ENCODE data around the gene DYDC2. TPM values are rescaled to one million over a fixed set of nuclear protein-coding genes. Genes with fewer than 3 reads are reported as not detected.

DYDC2 gene
- total RNA-seq, 2 donors from 2014 or later, result not detected

GRCh38 chr10:80382989-80383388 is 26.4 kb downstream of the DYDC2 start:
- H3K27me3 Mint-ChIP-seq (ENCODE audit: low read depth), result no peaks in the 10 kb centered on the region
- peaks cover 18% of the 10 kb centered on the region for H3K4me1 Mint-ChIP-seq (ENCODE audit: low read depth)
- H3K4me3 Mint-ChIP-seq, result peak overlapping the region; percentile 14 to 29
- DNase-seq, result peak; percentile 30 to 41
- H3K27ac Mint-ChIP-seq, result no peak overlapping the region
- peak; percentile 37 to 50 for ATAC-seq (replicated peaks in 1 of 2)
- H3K36me3 Mint-ChIP-seq (ENCODE audit: insufficient read depth in 2 of 2), result no peaks in the 10 kb centered on the region
- no peaks in the 10 kb centered on the region for H3K9me3 Mint-ChIP-seq

- H3K27me3 Mint-ChIP-seq (ENCODE audit: low read depth), result peaks cover 7% of the 10 kb centered on the region
- H3K27ac Mint-ChIP-seq, result no peak overlapping the region
- DNase-seq (no peak), ATAC-seq (replicated peaks in 1 of 2) (no peak)
- H3K4me1 Mint-ChIP-seq (ENCODE audit: low read depth), result no peaks in the 10 kb centered on the region
- no peaks in the 10 kb centered on the region for H3K36me3 Mint-ChIP-seq (ENCODE audit: insufficient read depth in 2 of 2)
- H3K9me3 Mint-ChIP-seq, result no peaks in the 10 kb centered on the region
- no peak overlapping the region for H3K4me3 Mint-ChIP-seq
Measured at GRCh38 chr10:80390740-80391139, 34.2 kb downstream of the DYDC2 start.

GRCh38 chr10:80392250-80392649 is 35.7 kb downstream of the DYDC2 start:
- no peaks in the 10 kb centered on the region for H3K4me1 Mint-ChIP-seq (ENCODE audit: low read depth)
- H3K27ac Mint-ChIP-seq, result no peak overlapping the region
- no peak for ATAC-seq (replicated peaks in 1 of 2)
- peaks cover 7% of the 10 kb centered on the region for H3K27me3 Mint-ChIP-seq (ENCODE audit: low read depth)
- H3K9me3 Mint-ChIP-seq, result no peaks in the 10 kb centered on the region
- DNase-seq, result no peak
- H3K4me3 Mint-ChIP-seq, result no peak overlapping the region
- H3K36me3 Mint-ChIP-seq (ENCODE audit: insufficient read depth in 2 of 2), result no peaks in the 10 kb centered on the region

GRCh38 chr10:80394358-80394916 is 37.9 kb downstream of the DYDC2 start:
- no peak overlapping the region for H3K4me3 Mint-ChIP-seq
- peaks cover 7% of the 10 kb centered on the region for H3K27me3 Mint-ChIP-seq (ENCODE audit: low read depth)
- H3K27ac Mint-ChIP-seq, result no peak overlapping the region
- H3K36me3 Mint-ChIP-seq (ENCODE audit: insufficient read depth in 2 of 2), result no peaks in the 10 kb centered on the region
- no peaks in the 10 kb centered on the region for H3K4me1 Mint-ChIP-seq (ENCODE audit: low read depth)
- DNase-seq (no peak), ATAC-seq (replicated peaks in 1 of 2) (no peak)
- H3K9me3 Mint-ChIP-seq, result no peaks in the 10 kb centered on the region

GRCh38 chr10:80397014-80397413 is 40.4 kb downstream of the DYDC2 start:
- Mint-ChIP-seq H3K9me3 (no peaks in the 10 kb centered on the region), H3K27ac (no peak overlapping the region)
- ATAC-seq (replicated peaks in 1 of 2), result no peak

GRCh38 chr10:80400136-80400804 is 43.7 kb downstream of the DYDC2 start:
- Mint-ChIP-seq H3K27me3 (ENCODE audit: low read depth) (no peaks in the 10 kb centered on the region), H3K4me3 (no peak overlapping the region), H3K4me1 (ENCODE audit: low read depth) (no peaks in the 10 kb centered on the region), H3K36me3 (ENCODE audit: insufficient read depth in 2 of 2) (no peaks in the 10 kb centered on the region), H3K9me3 (no peaks in the 10 kb centered on the region), H3K27ac (no peak overlapping the region)
- DNase-seq (no peak), ATAC-seq (replicated peaks in 1 of 2) (no peak)

More at GRCh38 chr10:80397014-80397413, 40.4 kb downstream of the DYDC2 start:
- Mint-ChIP-seq H3K4me1 (ENCODE audit: low read depth) (no peaks in the 10 kb centered on the region), H3K4me3 (no peak overlapping the region), H3K27me3 (ENCODE audit: low read depth) (peaks cover 7% of the 10 kb centered on the region), H3K36me3 (ENCODE audit: insufficient read depth in 2 of 2) (no peaks in the 10 kb centered on the region)
- DNase-seq, result no peak

- no peak for ATAC-seq (replicated peaks in 1 of 2)
- Mint-ChIP-seq H3K4me3 (no peak overlapping the region), H3K27me3 (ENCODE audit: low read depth) (peaks cover 6% of the 10 kb centered on the region), H3K36me3 (ENCODE audit: insufficient read depth in 2 of 2) (no peaks in the 10 kb centered on the region), H3K27ac (no peak overlapping the region), H3K4me1 (ENCODE audit: low read depth) (peaks cover 17% of the 10 kb centered on the region), H3K9me3 (no peaks in the 10 kb centered on the region)
- DNase-seq, result no peak
Measured at GRCh38 chr10:80405035-80405434, 48.5 kb downstream of the DYDC2 start.

GRCh38 chr10:80405626-80406025 is 49.0 kb downstream of the DYDC2 start:
- ATAC-seq (replicated peaks in 1 of 2) (no peak), DNase-seq (no peak)
- no peak overlapping the region for H3K4me3 Mint-ChIP-seq
- H3K27ac Mint-ChIP-seq, result no peak overlapping the region
- no peaks in the 10 kb centered on the region for H3K36me3 Mint-ChIP-seq (ENCODE audit: insufficient read depth in 2 of 2)
- peaks cover 22% of the 10 kb centered on the region for H3K4me1 Mint-ChIP-seq (ENCODE audit: low read depth)
- no peaks in the 10 kb centered on the region for H3K9me3 Mint-ChIP-seq
- H3K27me3 Mint-ChIP-seq (ENCODE audit: low read depth), result peaks cover 6% of the 10 kb centered on the region

- H3K27ac Mint-ChIP-seq, result no peak overlapping the region
- H3K36me3 Mint-ChIP-seq (ENCODE audit: insufficient read depth in 2 of 2), result no peaks in the 10 kb centered on the region
- no peaks in the 10 kb centered on the region for H3K9me3 Mint-ChIP-seq
- ATAC-seq (replicated peaks in 1 of 2) (no peak), DNase-seq (no peak)
- H3K4me3 Mint-ChIP-seq, result no peak overlapping the region
- peaks cover 6% of the 10 kb centered on the region for H3K27me3 Mint-ChIP-seq (ENCODE audit: low read depth)
- peaks cover 28% of the 10 kb centered on the region for H3K4me1 Mint-ChIP-seq (ENCODE audit: low read depth)
Measured at GRCh38 chr10:80406204-80406603, 49.6 kb downstream of the DYDC2 start.

GRCh38 chr10:80407812-80408241 is 51.2 kb downstream of the DYDC2 start:
- peak overlapping the region; percentile 86 to 99 for H3K4me3 Mint-ChIP-seq
- DNase-seq (peak; percentile 56 to 70), ATAC-seq (replicated peaks in 1 of 2) (peak; percentile 76)
- no peaks in the 10 kb centered on the region for H3K9me3 Mint-ChIP-seq
- peaks cover 42% of the 10 kb centered on the region for H3K4me1 Mint-ChIP-seq (ENCODE audit: low read depth)
- H3K27me3 Mint-ChIP-seq (ENCODE audit: low read depth), result peaks cover 6% of the 10 kb centered on the region
- H3K36me3 Mint-ChIP-seq (ENCODE audit: insufficient read depth in 2 of 2), result no peaks in the 10 kb centered on the region
- peak overlapping the region; percentile 98 for H3K27ac Mint-ChIP-seq

- H3K36me3 Mint-ChIP-seq (ENCODE audit: insufficient read depth in 2 of 2), result no peaks in the 10 kb centered on the region
- DNase-seq, result peak; percentile 90 to 92
- H3K27ac Mint-ChIP-seq, result peak within 1 kb of the TSS; percentile 98
- peaks cover 6% of the 10 kb centered on the region for H3K27me3 Mint-ChIP-seq (ENCODE audit: low read depth)
- peak within 1 kb of the TSS; percentile 86 to 99 for H3K4me3 Mint-ChIP-seq
- no peaks in the 10 kb centered on the region for H3K9me3 Mint-ChIP-seq
- peak; percentile 94 to 95 for ATAC-seq (replicated peaks in 1 of 2)
- H3K4me1 Mint-ChIP-seq (ENCODE audit: low read depth), result peaks cover 49% of the 10 kb centered on the region
Measured at GRCh38 chr10:80408242-80409101, 51.9 kb downstream of the DYDC2 start, which contains the start of gene PRXL2A. TSS of gene PRXL2A (plus strand) at chr10:80408551. CDS start at chr10:80420468, 11,917 bp downstream.

- Mint-ChIP-seq H3K4me1 (ENCODE audit: low read depth) (peaks cover 54% of the 10 kb centered on the region), H3K27me3 (ENCODE audit: low read depth) (peaks cover 6% of the 10 kb centered on the region), H3K27ac (no peak overlapping the region), H3K4me3 (peak overlapping the region; percentile 86 to 99), H3K9me3 (no peaks in the 10 kb centered on the region), H3K36me3 (ENCODE audit: insufficient read depth in 2 of 2) (no peaks in the 10 kb centered on the region)
- ATAC-seq (replicated peaks in 1 of 2), result no peak
- no peak for DNase-seq
Measured at GRCh38 chr10:80409121-80409520, 52.5 kb downstream of the DYDC2 start.

GRCh38 chr10:80410122-80410521 is 53.5 kb downstream of the DYDC2 start:
- H3K36me3 Mint-ChIP-seq (ENCODE audit: insufficient read depth in 2 of 2), result no peaks in the 10 kb centered on the region
- DNase-seq, result no peak
- H3K4me3 Mint-ChIP-seq, result no peak overlapping the region
- no peak for ATAC-seq (replicated peaks in 1 of 2)
- peaks cover 6% of the 10 kb centered on the region for H3K27me3 Mint-ChIP-seq (ENCODE audit: low read depth)
- peaks cover 54% of the 10 kb centered on the region for H3K4me1 Mint-ChIP-seq (ENCODE audit: low read depth)
- H3K27ac Mint-ChIP-seq, result no peak overlapping the region
- H3K9me3 Mint-ChIP-seq, result no peaks in the 10 kb centered on the region
